ENCODE data around the gene PPFIA1.
"Not testable (repeated sequence)": the region's sequence is repeated elsewhere in the genome, so short reads cannot be mapped to it uniquely, and the experiment has no call there.

PPFIA1 gene

GRCh38 chr11:70317581-70318305 is 47.3 kb downstream of the PPFIA1 start:
- DNase-seq = peak in 1 of 10 donors; percentile 9
- intact Hi-C loops (cut with DNase I) = no loop called here

GRCh38 chr11:70319396-70320076 is 49.0 kb downstream of the PPFIA1 start:
- intact Hi-C loops (cut with DNase I) = no loop called here
- DNase-seq = peak in 1 of 10 donors; percentile 29

GRCh38 chr11:70322666-70323065 is 52.2 kb downstream of the PPFIA1 start:
- intact Hi-C loops (cut with DNase I) = no loop called here
- peak in 1 of 10 donors; percentile 43 for DNase-seq

GRCh38 chr11:70323806-70324205 is 53.3 kb downstream of the PPFIA1 start:
- DNase-seq = peak in 1 of 10 donors; percentile 8

GRCh38 chr11:70324376-70325115 is 54.1 kb downstream of the PPFIA1 start:
- DNase-seq = peak in 1 of 10 donors; percentile 21
- intact Hi-C loops (cut with DNase I) = no loop called here

More at GRCh38 chr11:70323806-70324205, 53.3 kb downstream of the PPFIA1 start:
- intact Hi-C loops (cut with DNase I) = no loop called here

- intact Hi-C loops (cut with DNase I) = no loop called here
- no peak for DNase-seq
Measured at GRCh38 chr11:70325824-70326223, 55.3 kb downstream of the PPFIA1 start.

- no peak for DNase-seq
- intact Hi-C loops (cut with DNase I) = no loop called here
Measured at GRCh38 chr11:70326365-70326811, 55.9 kb downstream of the PPFIA1 start.

GRCh38 chr11:70326833-70327232 is 56.3 kb downstream of the PPFIA1 start:
- DNase-seq = no peak
- intact Hi-C loops (cut with DNase I) = no loop called here

- no peak for DNase-seq
- intact Hi-C loops (cut with DNase I) = no loop called here
Measured at GRCh38 chr11:70327717-70328116, 57.2 kb downstream of the PPFIA1 start.

- intact Hi-C loops (cut with DNase I) = no loop called here
- DNase-seq = no peak
Measured at GRCh38 chr11:70328556-70328955, 58.1 kb downstream of the PPFIA1 start.

GRCh38 chr11:70331320-70331843 is 60.9 kb downstream of the PPFIA1 start:
- DNase-seq; intact Hi-C loops (cut with DNase I): not testable (repeated sequence)

- intact Hi-C loops (cut with DNase I) = no loop called here
Measured at GRCh38 chr11:70331901-70332300, 61.4 kb downstream of the PPFIA1 start.

GRCh38 chr11:70332567-70332966 is 62.1 kb downstream of the PPFIA1 start:
- intact Hi-C loops (cut with DNase I) = no loop called here
- DNase-seq = peak in 1 of 10 donors; percentile 80

More at GRCh38 chr11:70331901-70332300, 61.4 kb downstream of the PPFIA1 start:
- DNase-seq = peak in 9 of 10 donors; percentile 27 to 96 (median 82)

GRCh38 chr11:70333261-70333660 is 62.8 kb downstream of the PPFIA1 start:
- intact Hi-C loops (cut with DNase I) = no loop called here
- peak in 5 of 10 donors; percentile 23 to 88 (median 54) for DNase-seq

- intact Hi-C loops (cut with DNase I) = no loop called here
- DNase-seq = peak in 2 of 10 donors; percentile 52 to 75
Measured at GRCh38 chr11:70334351-70334995, 64.0 kb downstream of the PPFIA1 start.

GRCh38 chr11:70335511-70335910 is 65.0 kb downstream of the PPFIA1 start:
- intact Hi-C loops (cut with DNase I) = no loop called here
- peak in 1 of 10 donors; percentile 11 for DNase-seq

- intact Hi-C loops (cut with DNase I) = no loop called here
- DNase-seq = peak in 1 of 10 donors; percentile 47
Measured at GRCh38 chr11:70338594-70338993, 68.1 kb downstream of the PPFIA1 start.

- intact Hi-C loops (cut with DNase I) = no loop called here
Measured at GRCh38 chr11:70339066-70339465, 68.6 kb downstream of the PPFIA1 start.

GRCh38 chr11:70341881-70342429 is 71.5 kb downstream of the PPFIA1 start:
- no peak for DNase-seq
- intact Hi-C loops (cut with DNase I) = no loop called here

More at GRCh38 chr11:70339066-70339465, 68.6 kb downstream of the PPFIA1 start:
- peak in 1 of 10 donors; percentile 51 for DNase-seq

- intact Hi-C loops (cut with DNase I) = no loop called here
- DNase-seq = peak in 1 of 10 donors; percentile 48
Measured at GRCh38 chr11:70343636-70344035, 73.1 kb downstream of the PPFIA1 start.

Data from posterior cingulate gyrus (tissue), 11 donors.